CD14-positive monocyte (primary cell): ENCODE data around the gene MYH7B. TPM values are rescaled to one million over a fixed set of nuclear protein-coding genes. Genes with fewer than 3 reads are reported as not detected.

Experiments
- DNase-seq, 3 donors: peaks; one replicate each; pipeline ENCODE4 v3.0.0-alpha.2; 2011 to 2022
- H2AFZ ChIP-seq: 2 replicates; pipeline ENCODE4 v1.6.0; 2012; ENCODE audit warnings: mild to moderate bottlenecking, low read depth, low read length, inconsistent platforms; ENCODE audit not compliant: insufficient read depth, poor library complexity, severe bottlenecking
- H3K27ac ChIP-seq, 2 donors: 1 replicate in 1 of 2; 2 replicates in 1 of 2; pipeline ENCODE4 v1.5.1; 2012 to 2013; ENCODE audit warnings: low read length in 2 of 2, control low read depth in 1 of 2, inconsistent platforms in 1 of 2, low read depth in 1 of 2, mild to moderate bottlenecking in 1 of 2
- H3K27me3 ChIP-seq, 2 donors: one replicate each; pipeline versions ENCODE4 v1.6.0 to v1.6.1; 2011 to 2013; ENCODE audit warnings: low read length in 2 of 2; ENCODE audit not compliant: control insufficient read depth in 2 of 2, insufficient read depth in 2 of 2
- H3K36me3 ChIP-seq, 2 donors: replicated peaks in 1 of 2; 1 replicate in 1 of 2; 2 replicates in 1 of 2; pipeline versions ENCODE4 v1.5.1 to v1.6.1; 2012 to 2013; ENCODE audit warnings: low read length in 2 of 2, control low read depth in 1 of 2, inconsistent platforms in 1 of 2, mild to moderate bottlenecking in 1 of 2; ENCODE audit not compliant: insufficient read depth in 2 of 2, control insufficient read depth in 1 of 2
- H3K4me1 ChIP-seq, 2 donors: 1 replicate in 1 of 2; 2 replicates in 1 of 2; pipeline versions ENCODE4 v1.5.1 to v1.6.1; 2012 to 2013; ENCODE audit warnings: low read length in 2 of 2, control low read depth in 1 of 2, inconsistent platforms in 1 of 2, mild to moderate bottlenecking in 1 of 2, moderate library complexity in 1 of 2; ENCODE audit not compliant: insufficient read depth in 2 of 2, control insufficient read depth in 1 of 2
- H3K4me2 ChIP-seq: replicated peaks from 2 replicates; pipeline ENCODE3; 2012; ENCODE audit warnings: low read length, moderate library complexity, mild to moderate bottlenecking; ENCODE audit not compliant: poor library complexity, severe bottlenecking; ENCODE audit errors: extremely low read depth
- H3K4me3 ChIP-seq, 3 experiments: fragments of 200-600 bp in 1 of 3; sonication (generic) in 1 of 3; replicated peaks in 1 of 3; 1 replicate in 2 of 3; 2 replicates in 1 of 3; pipeline ENCODE4 v1.5.1; 2011 to 2013; ENCODE audit warnings: low read length in 3 of 3, mild to moderate bottlenecking in 3 of 3, control low read depth in 2 of 3, low read depth in 2 of 3, inconsistent platforms in 1 of 3, moderate library complexity in 1 of 3
- H3K79me2 ChIP-seq: 2 replicates; pipeline ENCODE4 v1.6.0; 2012; ENCODE audit warnings: mild to moderate bottlenecking, control low read depth, inconsistent platforms, low read length, moderate library complexity; ENCODE audit not compliant: insufficient read depth
- H3K9ac ChIP-seq: 2 replicates; pipeline ENCODE4 v1.6.0; 2017; ENCODE audit warnings: low read length, mild to moderate bottlenecking; ENCODE audit not compliant: insufficient read depth, poor library complexity, severe bottlenecking
- H3K9me3 ChIP-seq, 2 donors: replicated peaks in 1 of 2; 1 replicate in 1 of 2; 2 replicates in 1 of 2; pipeline versions ENCODE4 v1.5.1 to v1.6.1; 2012 to 2013; ENCODE audit warnings: low read length in 2 of 2, control low read depth in 1 of 2; ENCODE audit not compliant: control insufficient read depth in 1 of 2, insufficient read depth in 1 of 2
- H4K20me1 ChIP-seq: 2 replicates; pipeline ENCODE4 v1.6.0; 2012; ENCODE audit warnings: mild to moderate bottlenecking, low read length, control low read depth, moderate library complexity; ENCODE audit not compliant: insufficient read depth
- H3K27ac Mint-ChIP-seq, 7 donors: one replicate each; pipeline ENCODE4 v1.8.0; 2020; ENCODE audit warnings: mild to moderate bottlenecking in 7 of 7, mixed read lengths in 7 of 7, moderate library complexity in 6 of 7, inconsistent platforms in 2 of 7
- H3K27me3 Mint-ChIP-seq, 3 donors: one replicate each; pipeline ENCODE4 v1.8.0; 2021 to 2022; ENCODE audit warnings: low read depth in 3 of 3, mild to moderate bottlenecking in 3 of 3, mixed read lengths in 3 of 3, moderate library complexity in 3 of 3, inconsistent platforms in 1 of 3
- H3K36me3 Mint-ChIP-seq, 2 donors: one replicate each; pipeline ENCODE4 v1.8.0; 2020; ENCODE audit warnings: mixed read lengths in 2 of 2, inconsistent platforms in 1 of 2, mild to moderate bottlenecking in 1 of 2
- H3K4me1 Mint-ChIP-seq: one replicate; pipeline ENCODE4 v1.8.0; 2020; ENCODE audit warnings: mild to moderate bottlenecking, mixed read lengths
- H3K4me3 Mint-ChIP-seq, 2 donors: one replicate each; pipeline ENCODE4 v1.8.0; 2020; ENCODE audit warnings: mild to moderate bottlenecking in 2 of 2, mixed read lengths in 2 of 2, moderate library complexity in 1 of 2
- H3K9me3 Mint-ChIP-seq, 7 donors: one replicate each; pipeline ENCODE4 v1.8.0; 2020 to 2022; ENCODE audit warnings: mixed read lengths in 7 of 7, mild to moderate bottlenecking in 6 of 7, moderate library complexity in 6 of 7, inconsistent platforms in 2 of 7
- WGBS: methylation state at CpG from one replicate; pipeline ENCODE4 v1.1.5; 2013; ENCODE audit warnings: missing lambda C conversion rate; ENCODE audit not compliant: insufficient coverage; 5-methylcytosine and 5-hydroxymethylcytosine counted together
- intact Hi-C, 2 donors: fragments of 100-400 bp; cut with micrococcal nuclease; formaldehyde crosslinking; loops; one replicate each; pipeline versions ENCODE4 v1.15.0 to v1.15.1; 2023
- polyA plus RNA-seq, 3 donors: library from polyadenylated mRNA; depleted of rRNA in 1 of 3; unstranded in 2 of 3; stranded (reverse) in 1 of 3; fragments of 300-500 nt in 2 of 3; fragments of >200 nt in 1 of 3; fragmentation: Illumina TruSeq in 2 of 3; gene quantifications; 1 replicate in 2 of 3; 2 replicates in 1 of 3; pipeline ENCODE4 v1.2.3, GENCODE V29; 2012 to 2021
- TF ChIP-seq, protein P1 (sequence below): fragments of 200-600 bp; IDR thresholded peaks from one replicate; pipeline ENCODE4 v1.8.0; 2022; ENCODE audit warnings: antibody characterized with exemption, mild to moderate bottlenecking

Gene MYH7B
- polyA plus RNA-seq, 3 donors: 0.75 TPM; not detected in 2

GRCh38 chr20:34928411-34928810 lies 27.3 kb upstream of the MYH7B start:
- Histone ChIP-seq H3K9me3 (no peaks in the 10 kb centered on the region), H3K4me3 (no peak overlapping the region), H4K20me1 (no peaks in the 10 kb centered on the region), H3K36me3 (peaks cover 75 to 98% of the 10 kb centered on the region in 2 donors), H3K4me1 (no peaks in the 10 kb centered on the region), H3K79me2 (no peaks in the 10 kb centered on the region), H3K9ac (no peak overlapping the region), H3K27ac (peak overlapping the region in 1 of 2 donors; percentile 36), H3K27me3 (no peaks in the 10 kb centered on the region), H2AFZ (no peak overlapping the region), H3K4me2 (no peak overlapping the region)
- intact Hi-C loops: no loop called here
- Mint-ChIP-seq H3K4me1 (no peaks in the 10 kb centered on the region), H3K36me3 (peaks cover 11 to 77% of the 10 kb centered on the region in 2 donors), H3K27me3 (peaks cover 0 to 1% (median 0%) of the 10 kb centered on the region in 3 donors), H3K4me3 (no peak overlapping the region), H3K9me3 (no peaks in the 10 kb centered on the region), H3K27ac (peak overlapping the region in 2 of 7 donors; percentile 29 to 52)
- no CpG with 5 or more reads among the region's 2 CpGs for whole genome bisulfite sequencing
- TF ChIP-seq, protein P1, sequence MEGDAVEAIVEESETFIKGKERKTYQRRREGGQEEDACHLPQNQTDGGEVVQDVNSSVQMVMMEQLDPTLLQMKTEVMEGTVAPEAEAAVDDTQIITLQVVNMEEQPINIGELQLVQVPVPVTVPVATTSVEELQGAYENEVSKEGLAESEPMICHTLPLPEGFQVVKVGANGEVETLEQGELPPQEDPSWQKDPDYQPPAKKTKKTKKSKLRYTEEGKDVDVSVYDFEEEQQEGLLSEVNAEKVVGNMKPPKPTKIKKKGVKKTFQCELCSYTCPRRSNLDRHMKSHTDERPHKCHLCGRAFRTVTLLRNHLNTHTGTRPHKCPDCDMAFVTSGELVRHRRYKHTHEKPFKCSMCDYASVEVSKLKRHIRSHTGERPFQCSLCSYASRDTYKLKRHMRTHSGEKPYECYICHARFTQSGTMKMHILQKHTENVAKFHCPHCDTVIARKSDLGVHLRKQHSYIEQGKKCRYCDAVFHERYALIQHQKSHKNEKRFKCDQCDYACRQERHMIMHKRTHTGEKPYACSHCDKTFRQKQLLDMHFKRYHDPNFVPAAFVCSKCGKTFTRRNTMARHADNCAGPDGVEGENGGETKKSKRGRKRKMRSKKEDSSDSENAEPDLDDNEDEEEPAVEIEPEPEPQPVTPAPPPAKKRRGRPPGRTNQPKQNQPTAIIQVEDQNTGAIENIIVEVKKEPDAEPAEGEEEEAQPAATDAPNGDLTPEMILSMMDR: no peak
- no peak for DNase-seq

DNA sequence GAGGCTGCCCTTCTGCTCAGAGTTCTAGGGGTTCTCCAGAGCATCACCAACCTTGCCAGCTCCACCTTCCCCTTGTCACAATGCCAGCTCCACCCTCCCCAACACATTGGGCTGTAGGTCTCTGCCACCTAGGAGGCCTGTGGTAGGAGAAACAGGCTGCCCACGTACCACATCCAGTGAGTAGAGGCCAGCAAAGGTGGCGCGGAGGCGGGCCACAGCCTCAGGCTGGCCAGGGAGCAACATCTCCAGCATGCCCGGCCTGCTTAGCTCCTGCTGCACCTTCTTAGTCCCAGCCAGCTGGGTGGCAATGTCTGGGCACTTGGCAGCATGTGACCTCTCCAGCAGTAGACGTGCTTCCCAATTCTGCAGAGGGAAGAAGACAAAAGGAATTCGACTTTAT lies 23.9 kb upstream of the MYH7B start:
- peaks cover 55 to 93% of the 10 kb centered on the region in 2 donors for H3K36me3 ChIP-seq
- H3K27ac Mint-ChIP-seq: peak overlapping the region in 3 of 7 donors; percentile 9 to 57 (median 42)
- no peak overlapping the region for H3K4me3 Mint-ChIP-seq

More for the DNA sequence above, 23.9 kb upstream of the MYH7B start:
- intact Hi-C loops: no loop called here
- no peak overlapping the region for H3K4me3 ChIP-seq
- H3K9ac ChIP-seq: no peak overlapping the region
- Mint-ChIP-seq H3K27me3 (no peaks in the 10 kb centered on the region), H3K9me3 (no peaks in the 10 kb centered on the region), H3K4me1 (no peaks in the 10 kb centered on the region), H3K36me3 (peaks cover 40 to 79% of the 10 kb centered on the region in 2 donors)
- H3K9me3 ChIP-seq: no peaks in the 10 kb centered on the region
- no peaks in the 10 kb centered on the region for H3K4me1 ChIP-seq
- DNase-seq: no peak
- no peak overlapping the region for H3K4me2 ChIP-seq
- H3K79me2 ChIP-seq: no peaks in the 10 kb centered on the region
- no peak overlapping the region for H2AFZ ChIP-seq
- TF ChIP-seq, protein P1: no peak
- no peaks in the 10 kb centered on the region for H3K27me3 ChIP-seq
- 99% methylated on average over 6 of the region's 7 CpGs for WGBS
- no peaks in the 10 kb centered on the region for H4K20me1 ChIP-seq
- H3K27ac ChIP-seq: no peak overlapping the region
